Endothelial cell of umbilical vein (primary cell): ENCODE measurements around the gene TFF2. TPM values are rescaled to one million over a fixed set of nuclear protein-coding genes. Genes with fewer than 3 reads are reported as not detected.

Source experiments
- BruUV-seq: library from RNA; stranded (reverse); fragments of 400-500 nt; replicated peaks from 2 replicates; lab custom pipeline; 2021; lab: Mats Ljungman, UMichigan
- CTCF ChIA-PET: fragments of 300-600, 350-600 bp; sonication (Branson Sonifier 250); formaldehyde crosslinking; loops from one replicate; lab custom pipeline; 2021; ENCODE audit warnings: antibody characterized with exemption, inconsistent platforms; lab: Charles Lee
- POLR2A ChIA-PET: fragments of 300-600, 350-600 bp; sonication (Branson Sonifier 250); formaldehyde crosslinking; loops from one replicate; lab custom pipeline; 2021; ENCODE audit warnings: antibody characterized with exemption, inconsistent platforms; lab: Charles Lee
- DNase-seq: peaks from one replicate; pipeline ENCODE4 v3.0.0-alpha.2; 2011; ENCODE audit warnings: low read depth, low spot score
- FAIRE-seq: peaks from 2 replicates; lab custom pipeline; 2011; peaks lifted over from hg19 to GRCh38; lab: Jason Lieb, UNC
- H2AFZ ChIP-seq: 2 replicates; pipeline ENCODE4 v1.6.0; 2012; ENCODE audit warnings: low read depth, low read length, control low read depth, inconsistent platforms
- H3K27ac ChIP-seq: 2 replicates; pipeline ENCODE4 v1.5.1; 2011; ENCODE audit warnings: low read depth, mild to moderate bottlenecking, control low read depth, low read length, moderate library complexity; ENCODE audit not compliant: insufficient read depth
- H3K27me3 ChIP-seq, 2 experiments: 2 replicates each; pipeline versions ENCODE4 v1.6.0 to v1.6.1; 2011; ENCODE audit warnings: low read length in 2 of 2, mixed read lengths in 1 of 2; ENCODE audit not compliant: control insufficient read depth in 2 of 2, insufficient read depth in 2 of 2
- H3K36me3 ChIP-seq, 2 experiments: 2 replicates in 1 of 2; 3 replicates in 1 of 2; pipeline ENCODE4 v1.5.1; 2011; ENCODE audit warnings: low read length in 2 of 2, mild to moderate bottlenecking in 1 of 2, moderate library complexity in 1 of 2; ENCODE audit not compliant: control insufficient read depth in 2 of 2, insufficient read depth in 2 of 2; ENCODE audit errors: extremely low read depth in 1 of 2
- H3K4me1 ChIP-seq: 3 replicates; pipeline ENCODE4 v1.5.1; 2011; ENCODE audit warnings: mild to moderate bottlenecking, low read length; ENCODE audit not compliant: control insufficient read depth, insufficient read depth; ENCODE audit errors: extremely low read depth
- H3K4me2 ChIP-seq: 2 replicates; pipeline ENCODE4 v1.6.1; 2011; ENCODE audit warnings: low read length, control low read depth, mixed read lengths; ENCODE audit not compliant: insufficient read depth
- H3K4me3 ChIP-seq, 3 experiments: fragments of 200-600 bp in 1 of 3; sonication (generic), shearing (Covaris generic) in 1 of 3; replicated peaks in 1 of 3; 2 replicates each; pipeline ENCODE4 v1.5.1; 2011 to 2016; ENCODE audit warnings: control low read depth in 3 of 3, low read length in 3 of 3, mild to moderate bottlenecking in 2 of 3, inconsistent platforms in 1 of 3, low read depth in 1 of 3, moderate library complexity in 1 of 3; ENCODE audit not compliant: insufficient read depth in 1 of 3
- H3K79me2 ChIP-seq: 2 replicates; pipeline ENCODE4 v1.6.0; 2012; ENCODE audit warnings: low read length, inconsistent platforms; ENCODE audit not compliant: control insufficient read depth, insufficient read depth
- H3K9ac ChIP-seq: replicated peaks from 2 replicates; pipeline ENCODE3; 2011; ENCODE audit warnings: low read length, control low read depth; ENCODE audit not compliant: insufficient read depth; ENCODE audit errors: extremely low read depth
- H3K9me1 ChIP-seq: replicated peaks from 3 replicates; pipeline ENCODE4 v1.6.0; 2011; ENCODE audit warnings: mild to moderate bottlenecking, low read length; ENCODE audit not compliant: control insufficient read depth, insufficient read depth; ENCODE audit errors: extremely low read depth
- H3K9me3 ChIP-seq: replicated peaks from 2 replicates; pipeline ENCODE4 v1.5.1; 2012; ENCODE audit warnings: low read length, inconsistent platforms; ENCODE audit not compliant: control insufficient read depth, insufficient read depth
- H4K20me1 ChIP-seq: replicated peaks from 2 replicates; pipeline ENCODE3; 2011; ENCODE audit warnings: mild to moderate bottlenecking, low read length; ENCODE audit not compliant: control insufficient read depth, insufficient read depth; ENCODE audit errors: extremely low read depth
- CTCF ChIP-seq, 2 donors: IDR thresholded peaks; 1 replicate in 1 of 2; 2 replicates in 1 of 2; pipeline ENCODE4 v1.5.1; 2011; ENCODE audit warnings: low read length in 2 of 2, mild to moderate bottlenecking in 2 of 2, moderate library complexity in 2 of 2, control low read depth in 1 of 2, inconsistent platforms in 1 of 2, low read depth in 1 of 2; ENCODE audit not compliant: insufficient read depth in 1 of 2; ENCODE audit errors: extremely low read depth in 1 of 2
- EZH2 ChIP-seq: IDR thresholded peaks from 2 replicates; pipeline ENCODE4 v1.6.1; 2012; ENCODE audit warnings: borderline replicate concordance, low read depth, mild to moderate bottlenecking, moderate library complexity, low read length, inconsistent platforms; ENCODE audit not compliant: severe bottlenecking
- GATA2 ChIP-seq: IDR thresholded peaks from 2 replicates; pipeline ENCODE4 v1.7.0; 2011; ENCODE audit warnings: low read depth, mild to moderate bottlenecking, moderate library complexity, mixed read lengths, low read length; ENCODE audit not compliant: insufficient read length, insufficient read depth
- MYC ChIP-seq: IDR thresholded peaks from one replicate; pipeline ENCODE4 v1.6.1; 2011; ENCODE audit warnings: mild to moderate bottlenecking, low read depth, low read length
- POLR2A ChIP-seq: IDR thresholded peaks from 2 replicates; pipeline ENCODE4 v1.6.1; 2012; ENCODE audit warnings: low read depth, mild to moderate bottlenecking, control low read depth, low read length
- POLR2AphosphoS5 ChIP-seq: IDR thresholded peaks from 2 replicates; pipeline ENCODE4 v1.6.1; 2012; ENCODE audit warnings: low read depth, mild to moderate bottlenecking, control low read depth, low read length, moderate library complexity; ENCODE audit not compliant: insufficient read depth
- dilution Hi-C: fragments of 300-500 bp; cut with MboI; formaldehyde crosslinking; loops from one replicate; pipeline ENCODE4 v1.15.0; 2019; ENCODE audit warnings: low sequenced_read_pairs; ENCODE audit not compliant: extremely low pct_ligation_motif_present
- intact Hi-C: fragments of 100-400 bp; cut with micrococcal nuclease; formaldehyde crosslinking; loops from one replicate; pipeline ENCODE4 v1.10.0; 2022
- polyA plus RNA-seq, 4 experiments: library from polyadenylated mRNA; depleted of rRNA in 3 of 4; stranded (reverse) in 3 of 4; unstranded in 1 of 4; fragments of >200 nt; gene quantifications; 2 replicates each; pipeline versions ENCODE4 v1.2.1 to v1.2.3, GENCODE V29; 2011 to 2012; ENCODE audit warnings: missing spikeins in 1 of 4
- total RNA-seq: library from RNA; stranded (reverse); gene quantifications from 2 replicates; pipeline ENCODE4 v1.2.3, GENCODE V29; 2021
- TF ChIP-seq, protein P1 (sequence below): IDR thresholded peaks from 2 replicates; pipeline ENCODE4 v1.6.1; 2011; ENCODE audit not compliant: insufficient read depth, insufficient read length

TFF2 gene
- total and polyA plus RNA-seq, 2 donors (not counting 3 experiments of a cell fraction or from before 2014, with no cell fraction given), result not detected

GRCh38 chr21:42347601-42348327, 3.0 kb downstream of the TFF2 start:
- BruUV-seq, result no TSS peak
- Histone ChIP-seq H3K36me3 (no peaks in the 10 kb centered on the region), H3K9me3 (no peaks in the 10 kb centered on the region), H2AFZ (no peak overlapping the region), H3K27me3 (no peaks in the 10 kb centered on the region), H3K79me2 (no peaks in the 10 kb centered on the region), H3K4me1 (no peaks in the 10 kb centered on the region), H4K20me1 (no peaks in the 10 kb centered on the region), H3K27ac (no peak overlapping the region), H3K4me2 (no peak overlapping the region), H3K9ac (no peak overlapping the region), H3K4me3 (no peak overlapping the region), H3K9me1 (no peaks in the 10 kb centered on the region)
- intact Hi-C loops, result no loop called here
- DNase-seq, result no peak
- CTCF ChIA-PET, result no interaction called here
- POLR2A ChIA-PET, result no interaction called here
- no peak for FAIRE-seq
- dilution Hi-C loops, result no loop called here
- TF ChIP-seq EZH2 (no peak), GATA2 (no peak), POLR2AphosphoS5 (no peak), POLR2A (no peak), MYC (no peak)
- TF ChIP-seq, protein P1, sequence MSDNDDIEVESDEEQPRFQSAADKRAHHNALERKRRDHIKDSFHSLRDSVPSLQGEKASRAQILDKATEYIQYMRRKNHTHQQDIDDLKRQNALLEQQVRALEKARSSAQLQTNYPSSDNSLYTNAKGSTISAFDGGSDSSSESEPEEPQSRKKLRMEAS, result no peak

- Histone ChIP-seq H3K79me2 (no peaks in the 10 kb centered on the region), H3K27me3 (no peaks in the 10 kb centered on the region), H3K4me2 (no peak overlapping the region), H3K9me1 (no peaks in the 10 kb centered on the region), H2AFZ (no peak overlapping the region), H4K20me1 (no peaks in the 10 kb centered on the region), H3K9ac (no peak overlapping the region), H3K36me3 (no peaks in the 10 kb centered on the region), H3K27ac (no peak overlapping the region), H3K4me1 (no peaks in the 10 kb centered on the region), H3K4me3 (no peak overlapping the region), H3K9me3 (no peaks in the 10 kb centered on the region)
- POLR2A ChIA-PET, result no interaction called here
- FAIRE-seq (no peak), DNase-seq (no peak)
- CTCF ChIA-PET, result interaction anchor here (0.8 kb wide), 2 partner anchors 9 to 88 kb away, joined by 3 read pairs; no protein-coding TSS in a partner anchor
- dilution Hi-C loops (no loop called here), intact Hi-C loops (no loop called here)
- BruUV-seq, result no TSS peak
- no peak for TF ChIP-seq GATA2
- no peak for TF ChIP-seq MYC
- TF ChIP-seq POLR2A, result no peak
- TF ChIP-seq, protein P1, result no peak
- no peak for TF ChIP-seq CTCF (IDR thresholded peaks at IDR 0.05; ENCODE audit: extremely low read depth in 1 of 2, insufficient read depth in 1 of 2, low read depth in 1 of 2, low read length in 2 of 2)
Observed at GRCh38 chr21:42346866-42347600, 3.8 kb downstream of the TFF2 start.
